Ecto neural progenitor cell (in vitro differentiated cells): ENCODE data around the gene SLCO2A1.
A peak's percentile ranks its signal among the peaks of the same experiment; 100 is the strongest.

Experiments used
- DNase-seq: peaks from one replicate; pipeline ENCODE4 v3.0.0-alpha.2; 2018; ENCODE audit warnings: low spot score

The SLCO2A1 gene

DNA sequence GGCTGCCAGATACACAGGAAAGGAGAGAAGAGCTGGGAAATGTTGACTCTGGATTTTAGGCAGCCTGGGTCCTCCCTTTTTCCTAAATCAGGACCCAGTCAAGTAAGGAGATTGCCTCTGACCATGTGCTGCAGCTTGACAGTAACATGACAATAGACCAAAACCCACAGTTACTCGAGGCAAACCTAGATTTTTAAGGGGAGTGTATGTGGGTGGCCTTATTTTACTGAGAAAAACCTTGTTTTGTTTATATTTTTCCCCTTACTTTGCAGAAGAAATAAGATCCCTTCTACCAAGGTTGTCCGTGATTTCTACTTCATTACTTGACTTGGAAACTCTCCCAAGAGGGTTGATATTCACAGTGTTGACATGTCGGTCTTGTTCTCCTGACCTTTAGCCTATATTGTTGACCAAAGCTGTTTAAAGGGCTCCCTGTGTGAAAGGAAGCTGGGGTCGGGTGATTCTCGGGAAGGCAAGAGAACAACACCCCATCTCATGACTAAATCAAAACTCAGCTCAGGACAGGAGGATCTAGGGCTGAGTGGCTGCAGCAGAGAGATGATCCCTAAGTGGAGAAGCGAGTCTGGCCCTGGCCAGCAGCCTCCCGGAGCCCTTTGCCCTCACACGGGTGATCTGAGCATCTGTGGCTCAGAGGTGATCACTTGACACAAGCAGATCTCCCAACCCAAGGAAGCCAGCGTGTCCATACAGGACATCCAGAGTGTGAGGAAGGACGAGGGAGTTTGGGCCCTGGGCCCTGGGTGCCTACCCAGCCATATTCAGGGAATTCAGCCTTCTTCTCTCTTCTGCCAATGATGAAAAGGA lies 31.0 kb upstream of the SLCO2A1 start:
- peak; percentile 47 for DNase-seq

DNA sequence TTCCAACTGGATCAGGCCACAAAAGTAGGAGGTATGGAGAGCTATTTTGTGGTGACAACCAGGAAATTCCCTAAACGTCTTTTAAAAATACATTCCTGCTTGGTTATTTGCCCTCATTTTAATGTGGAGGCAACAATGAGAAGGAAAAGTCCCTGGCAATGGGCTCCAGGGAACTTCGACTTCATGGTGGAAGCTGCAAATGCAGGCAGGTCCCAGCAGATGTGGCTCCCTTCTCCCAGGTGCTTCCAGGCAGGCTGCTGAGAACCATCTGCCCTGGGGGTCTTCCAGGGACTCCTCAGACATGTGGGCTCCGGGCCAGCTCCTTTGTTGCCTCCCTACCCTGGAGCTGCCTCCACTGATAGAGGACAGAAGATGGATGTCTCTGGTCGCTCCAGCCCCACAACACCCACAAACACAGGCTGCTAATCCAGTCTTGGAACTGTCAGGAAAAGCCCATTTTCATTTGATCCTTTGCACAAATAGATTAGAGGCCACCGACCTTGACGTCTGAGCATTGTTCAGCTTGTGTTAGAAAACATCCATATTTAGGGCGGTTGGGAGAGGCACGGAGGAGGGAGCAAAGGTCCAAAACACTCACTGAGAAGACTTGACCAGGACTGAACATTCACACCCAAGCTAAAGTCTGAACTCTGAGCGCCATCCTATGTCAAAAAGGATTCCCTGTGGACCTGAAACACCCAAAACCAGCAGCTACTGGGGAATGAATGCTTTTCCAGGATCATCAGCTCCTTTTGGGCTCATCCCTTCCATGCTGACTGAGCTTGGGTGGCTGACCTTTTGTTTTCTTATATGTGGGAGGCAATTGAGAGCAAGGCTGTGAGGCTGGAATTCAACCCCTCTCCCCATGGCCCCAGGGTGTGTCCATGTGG lies 30.2 kb upstream of the SLCO2A1 start:
- DNase-seq = peak; percentile 51

DNA sequence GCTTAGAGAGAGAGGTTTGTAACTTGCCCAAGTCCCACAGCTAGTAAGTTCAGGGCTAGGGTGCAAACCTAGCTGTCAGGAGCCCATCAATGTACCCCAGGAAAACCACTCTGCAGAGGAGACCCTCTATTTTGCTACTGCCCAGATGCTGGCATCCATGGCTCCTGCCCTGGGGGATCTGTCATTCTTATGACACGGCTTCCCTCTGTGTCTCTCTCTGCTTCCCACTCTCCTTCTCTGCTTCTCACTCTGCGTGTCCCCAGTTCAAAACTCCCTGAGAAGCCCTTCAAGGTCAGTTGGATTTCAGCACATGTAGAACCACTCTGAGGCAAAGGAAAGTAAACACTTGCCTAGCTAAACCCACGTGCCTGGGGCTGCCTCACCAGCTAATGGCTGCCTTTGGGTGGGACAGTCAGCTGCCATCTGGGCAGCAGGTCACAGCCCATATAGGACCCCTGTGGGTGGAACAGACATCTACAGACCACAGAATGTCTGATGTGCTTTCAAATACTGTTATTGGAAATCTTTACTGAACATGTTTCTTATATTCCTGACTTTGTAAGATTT lies 29.4 kb upstream of the SLCO2A1 start:
- peak; percentile 38 for DNase-seq

DNA sequence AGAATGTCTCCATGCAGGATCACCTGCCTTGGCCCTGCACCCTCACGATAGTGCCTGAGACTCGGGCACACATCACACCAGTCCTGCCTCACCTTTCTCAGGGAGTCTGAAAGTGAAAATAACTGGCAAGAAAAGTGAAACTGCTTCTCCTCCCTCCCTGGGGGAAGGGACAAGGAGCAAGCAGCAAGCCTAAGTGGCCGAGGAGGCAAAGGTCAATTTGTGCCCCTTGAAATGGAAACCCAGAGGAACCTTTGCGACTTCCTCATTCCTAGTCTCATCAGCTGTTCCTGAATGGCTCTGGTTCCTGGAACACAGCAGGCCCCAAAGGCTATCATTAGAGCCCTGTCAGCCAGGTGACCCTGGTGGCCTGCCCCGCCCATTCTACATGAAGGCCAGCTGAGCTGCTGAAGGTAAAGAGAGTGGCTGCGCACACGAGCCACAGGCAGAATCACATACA lies 28.0 kb upstream of the SLCO2A1 start:
- DNase-seq = peak; percentile 46

DNA sequence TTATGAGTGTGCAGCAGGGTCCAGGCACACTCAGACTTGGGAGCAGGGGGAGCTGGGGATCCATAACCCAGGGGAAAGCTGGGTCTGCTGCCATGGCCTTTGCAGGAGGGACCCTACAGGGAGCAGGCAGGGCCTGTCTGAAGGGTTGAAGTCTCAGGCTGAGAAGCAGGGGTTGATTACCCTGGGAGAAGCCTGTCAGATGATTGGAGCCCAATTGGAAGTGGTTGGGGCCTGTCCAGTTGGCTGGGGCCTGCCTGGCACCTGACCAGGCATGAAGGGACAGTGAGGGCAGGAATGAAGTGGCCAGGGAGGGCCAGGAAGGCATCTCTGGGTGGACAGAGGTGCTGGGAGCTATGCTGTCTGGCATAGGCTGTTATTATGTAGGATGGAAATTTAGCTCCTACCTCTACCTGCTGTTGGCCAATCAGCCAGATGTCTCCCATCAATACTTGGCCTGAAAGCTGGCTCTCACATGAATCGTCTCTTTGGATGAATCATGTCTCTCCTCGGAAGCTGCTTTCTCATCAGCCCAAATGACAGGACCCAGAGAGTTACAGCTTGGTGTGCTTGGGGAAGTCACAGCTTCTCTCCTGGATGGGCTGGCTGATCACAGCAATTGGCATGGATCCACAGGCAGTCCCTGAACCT lies 27.4 kb upstream of the SLCO2A1 start:
- peak; percentile 41 for DNase-seq

DNA sequence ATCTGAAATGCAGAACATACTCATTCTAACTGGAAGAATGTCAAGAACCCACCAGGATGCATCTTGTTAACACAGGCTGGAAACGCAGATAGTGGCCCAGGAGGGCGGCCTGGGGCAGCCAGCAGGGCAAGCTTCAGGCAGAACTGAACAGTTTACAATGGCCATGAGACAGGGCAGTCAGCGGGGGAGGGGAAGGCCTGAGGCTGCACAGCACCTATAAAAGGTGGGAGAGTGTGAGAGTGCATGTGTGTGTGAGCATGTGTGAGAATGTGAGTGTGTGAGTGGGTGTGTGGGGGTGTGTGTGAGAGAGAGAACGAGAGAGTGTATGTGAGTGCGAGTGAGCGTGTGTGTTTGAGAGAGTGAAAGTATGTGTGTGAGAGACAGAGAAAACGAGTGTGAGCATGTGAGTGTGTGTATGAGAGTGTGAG lies 26.8 kb upstream of the SLCO2A1 start:
- peak; percentile 42 for DNase-seq

DNA sequence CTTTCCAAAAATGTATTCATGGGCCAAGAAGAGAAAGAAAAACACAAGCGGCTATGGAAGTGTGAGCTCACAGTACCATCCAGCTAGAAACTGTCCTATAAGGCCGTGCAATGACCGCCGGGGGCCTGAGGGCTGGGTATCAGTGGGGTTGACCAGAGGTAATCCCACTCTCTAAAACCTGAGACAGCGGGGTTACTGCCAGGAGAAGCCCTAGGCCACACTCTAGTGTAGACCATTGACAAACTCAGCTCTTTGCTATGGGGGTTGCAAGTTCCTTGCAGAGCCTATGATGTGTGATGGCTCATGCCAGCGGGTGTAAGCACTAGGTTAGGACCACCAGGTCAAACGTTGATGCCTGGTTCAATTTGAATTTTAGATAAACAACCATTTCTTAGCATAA lies 25.9 kb upstream of the SLCO2A1 start:
- DNase-seq = peak; percentile 32

DNA sequence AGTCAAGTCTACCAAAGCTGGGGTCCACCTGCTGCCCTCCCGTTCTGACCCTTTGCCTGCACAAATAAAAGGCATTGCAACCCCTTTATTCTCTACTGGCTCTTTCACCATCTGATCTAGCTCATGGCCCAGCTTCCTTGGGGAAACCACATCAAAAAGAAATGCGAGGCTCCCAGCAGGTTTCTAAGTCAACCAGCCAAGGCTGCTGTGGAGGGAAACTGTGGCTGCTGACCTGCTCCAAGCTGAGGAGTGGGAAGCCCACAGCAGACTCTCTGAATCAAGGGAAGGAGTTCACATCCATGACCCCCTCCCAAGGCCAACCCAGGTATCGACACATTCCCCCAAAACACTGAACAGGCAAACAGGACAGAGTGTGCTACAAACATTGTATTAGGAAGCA lies 25.2 kb upstream of the SLCO2A1 start:
- DNase-seq = no peak

DNA sequence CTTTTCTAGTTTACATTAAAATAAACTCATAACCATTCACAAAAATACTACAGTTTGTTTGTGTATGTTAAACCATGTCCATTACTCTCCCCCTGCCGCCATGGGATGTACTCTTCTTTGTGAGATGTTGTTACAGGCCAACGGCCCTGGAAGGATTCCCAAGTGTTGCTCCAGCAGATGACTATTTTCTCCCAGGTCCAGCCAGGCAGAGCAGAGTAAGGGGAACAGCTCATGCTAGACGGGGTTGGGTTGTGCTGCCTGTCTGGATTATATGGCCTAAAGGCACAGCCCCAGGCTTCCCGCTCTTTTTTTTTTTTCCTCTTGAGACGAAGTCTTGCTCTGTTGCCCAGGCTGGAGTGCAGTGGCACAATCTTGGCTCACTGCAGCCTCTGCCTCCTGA lies 24.5 kb upstream of the SLCO2A1 start:
- no peak for DNase-seq

DNA sequence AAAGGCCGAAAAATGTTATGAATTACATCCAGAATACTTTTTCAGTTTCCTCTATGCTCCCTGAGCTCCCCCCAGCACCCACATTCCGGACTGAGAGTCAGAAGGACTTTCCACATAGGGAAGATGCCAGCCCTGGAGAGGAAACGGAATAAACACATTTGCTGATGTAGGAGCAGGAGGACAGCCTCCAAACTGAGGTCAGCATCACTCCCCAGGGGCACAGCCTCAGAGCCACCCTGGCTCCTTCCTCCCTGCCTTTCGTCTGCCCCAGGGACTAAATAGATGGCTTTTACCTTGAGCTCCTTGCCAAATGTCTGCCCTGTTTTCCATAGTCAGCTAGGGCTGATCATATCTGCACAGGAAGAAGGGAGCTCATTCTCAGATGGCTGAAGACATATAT lies 22.6 kb upstream of the SLCO2A1 start:
- DNase-seq = no peak

DNA sequence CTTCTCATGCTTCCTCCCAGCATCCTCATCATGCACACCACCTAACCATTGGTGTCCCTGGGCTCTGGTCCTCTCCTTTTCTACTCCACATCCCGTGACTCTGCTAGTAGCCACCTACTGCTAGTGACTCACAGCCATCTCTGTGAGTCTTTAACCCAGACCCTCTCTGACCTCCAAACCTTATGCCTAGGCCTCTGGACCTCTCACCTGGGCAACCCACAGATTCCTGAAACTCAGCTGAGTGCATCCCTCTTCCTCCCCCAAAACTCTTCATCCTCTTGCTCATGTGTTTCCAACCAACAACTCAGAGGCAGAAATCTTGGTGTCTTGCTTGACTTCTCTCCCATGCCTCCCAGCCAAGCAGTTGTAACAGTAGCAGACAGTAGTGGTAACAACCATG lies 20.0 kb upstream of the SLCO2A1 start:
- DNase-seq = no peak

DNA sequence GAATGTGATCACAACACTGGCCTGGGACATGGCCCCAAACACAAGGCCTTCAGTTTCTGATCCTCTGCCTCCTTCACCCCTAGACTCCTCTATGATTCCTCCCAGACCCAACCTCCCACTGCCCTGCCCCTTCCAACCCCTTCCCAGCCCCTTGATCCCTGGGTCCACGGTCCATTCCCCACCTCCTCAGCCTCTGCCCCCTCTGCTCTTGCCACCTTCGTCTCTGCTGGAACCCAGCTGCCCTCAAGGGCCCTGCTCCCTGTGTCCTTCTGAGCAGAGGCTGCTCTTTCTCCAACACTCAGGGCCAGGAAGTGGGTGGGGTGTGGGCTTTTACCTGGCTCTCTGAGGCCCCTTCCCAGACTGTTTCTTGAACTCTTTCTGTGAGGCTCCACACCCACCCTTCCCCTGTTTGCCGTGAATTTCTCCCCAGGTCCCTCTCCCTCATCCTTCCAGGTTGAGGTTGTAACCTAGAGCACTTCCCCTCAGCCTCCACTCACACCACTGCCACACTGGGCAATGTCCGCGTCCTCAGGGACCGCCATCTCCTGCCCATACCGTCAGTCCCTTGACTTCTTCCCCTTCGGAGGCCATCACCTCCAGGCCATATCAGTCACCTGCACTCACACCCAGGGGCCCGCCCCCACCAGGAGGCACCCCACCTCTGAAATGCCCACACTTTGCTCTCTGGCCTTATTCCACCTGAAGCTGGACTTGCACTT lies 18.7 kb upstream of the SLCO2A1 start:
- DNase-seq = no peak

DNA sequence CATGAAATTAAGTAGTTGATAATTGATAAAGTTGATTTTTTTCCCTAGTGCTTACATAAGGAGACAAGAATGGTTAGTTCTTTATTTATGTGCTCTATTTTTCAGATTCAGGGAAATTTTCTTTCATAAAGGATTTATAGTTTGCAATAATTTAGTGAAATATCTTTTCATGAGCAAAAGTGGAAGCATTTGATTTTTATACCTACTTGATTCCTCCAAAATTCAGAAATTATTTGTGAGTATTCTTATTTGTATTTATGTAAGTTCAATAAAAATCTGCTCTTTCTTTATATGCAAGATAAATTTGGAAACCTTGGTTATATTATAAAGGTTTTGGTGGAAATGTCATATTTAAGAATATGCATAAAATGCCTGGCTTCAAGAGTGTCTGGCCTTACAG lies 14.7 kb upstream of the SLCO2A1 start:
- DNase-seq = no peak

DNA sequence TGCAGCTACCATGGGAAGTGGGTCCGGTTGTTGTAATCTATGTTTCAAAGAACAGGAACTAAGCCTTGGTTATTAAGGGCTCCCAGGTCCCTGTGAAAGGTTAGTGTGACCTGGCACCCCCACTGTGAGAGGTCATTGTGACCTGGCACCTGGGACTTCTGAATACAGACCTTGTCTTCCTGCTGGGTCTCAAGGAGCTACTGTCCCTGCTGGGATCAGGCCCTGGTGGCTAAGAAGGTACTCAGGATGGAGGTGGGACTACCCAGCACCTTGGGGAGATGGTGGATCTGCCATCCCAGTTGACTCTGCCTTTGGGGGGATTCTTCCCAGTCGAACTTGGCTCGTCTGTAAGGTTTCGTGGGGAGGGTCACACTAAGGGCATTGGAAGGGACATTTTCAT lies 10.3 kb upstream of the SLCO2A1 start:
- DNase-seq = no peak

DNA sequence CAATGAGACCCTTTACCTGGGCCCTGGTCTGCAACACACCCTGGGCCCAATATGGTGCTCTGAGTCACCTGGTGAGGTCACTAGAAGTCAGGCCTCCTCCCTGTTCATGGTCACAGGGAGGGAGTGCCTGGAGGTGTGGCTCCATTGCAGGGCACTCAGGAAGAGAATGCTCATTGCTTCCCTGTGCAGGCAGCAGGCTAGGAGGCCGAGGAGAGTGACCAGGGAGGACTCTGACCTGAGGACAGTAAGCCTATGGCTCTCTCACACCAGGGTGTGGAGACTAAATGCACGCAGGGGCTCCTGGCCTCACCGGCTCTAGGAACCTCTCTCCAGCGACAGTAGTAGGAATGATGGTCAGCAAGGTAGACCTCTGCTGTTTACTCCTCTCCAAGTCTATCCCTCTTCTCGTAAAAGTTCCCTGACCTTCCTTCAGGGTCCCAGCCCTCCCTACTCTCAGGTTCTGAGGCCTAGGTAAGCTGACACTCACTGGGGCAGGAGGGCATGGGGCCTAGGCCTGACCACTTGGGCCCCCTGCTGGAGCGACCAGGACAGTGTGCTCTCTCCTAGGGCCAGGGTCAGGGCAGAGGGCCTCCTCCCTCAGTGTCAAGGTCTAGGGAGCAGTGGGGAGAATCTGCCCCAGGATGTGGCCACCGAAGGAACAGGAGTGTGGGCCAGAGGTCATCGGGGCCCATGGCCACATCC lies 9.6 kb upstream of the SLCO2A1 start:
- DNase-seq = no peak

DNA sequence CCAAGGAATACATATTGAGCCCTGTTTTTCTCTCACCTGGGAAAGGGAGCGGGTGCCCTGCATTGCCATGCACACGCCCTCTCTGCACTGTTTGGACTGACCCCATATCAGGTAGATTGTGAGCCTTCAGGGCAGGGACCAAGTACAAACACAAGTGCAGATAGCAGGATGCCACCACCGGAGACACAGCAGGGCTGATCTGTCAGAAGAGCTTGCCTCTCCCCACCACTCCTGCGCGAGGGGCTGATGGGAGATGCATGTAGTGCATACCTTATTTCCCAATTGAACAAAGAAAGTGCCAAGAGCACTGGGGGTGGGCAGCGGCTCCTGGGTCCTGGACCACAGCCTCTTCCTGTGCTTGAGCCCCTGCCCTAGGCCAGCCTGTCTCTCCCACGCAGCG lies 9.0 kb upstream of the SLCO2A1 start:
- DNase-seq = no peak

DNA sequence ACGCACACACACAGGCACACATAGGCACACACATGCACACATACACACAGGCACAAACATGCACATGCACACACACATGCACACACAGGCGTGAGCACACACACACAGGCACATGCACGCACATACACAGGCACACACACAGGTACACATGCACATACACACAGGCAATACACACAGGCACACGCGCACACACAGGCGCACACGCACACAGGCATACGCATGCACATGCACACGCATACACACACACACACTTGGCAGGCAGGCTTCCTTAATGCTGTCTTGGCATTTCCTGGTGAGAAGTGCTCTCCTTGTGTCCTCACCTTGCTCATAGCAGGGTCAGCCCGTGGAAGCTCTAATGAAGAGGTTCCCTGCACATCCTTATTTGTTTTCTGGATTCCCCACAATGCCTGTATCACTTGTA lies 8.4 kb upstream of the SLCO2A1 start:
- DNase-seq = no peak

DNA sequence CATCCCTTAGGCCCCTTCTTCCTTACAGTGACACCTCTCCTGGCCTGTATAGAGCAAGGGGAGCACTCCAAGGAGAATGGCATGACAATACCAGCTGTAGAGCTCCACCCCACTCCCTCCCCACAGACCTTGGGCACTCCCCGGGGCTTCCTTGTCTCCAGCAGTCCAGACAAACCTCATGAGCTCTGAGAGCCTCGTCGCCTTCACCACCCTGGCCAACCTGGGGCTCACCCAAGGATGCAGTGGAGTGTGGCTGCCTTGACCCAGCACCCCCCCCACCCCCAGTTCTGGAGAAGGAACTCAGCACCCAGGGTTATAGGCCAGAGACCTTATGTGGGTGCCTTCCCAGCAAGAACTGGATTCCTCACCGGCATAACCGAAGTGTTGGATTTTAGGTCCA lies 7.4 kb upstream of the SLCO2A1 start:
- DNase-seq = no peak

DNA sequence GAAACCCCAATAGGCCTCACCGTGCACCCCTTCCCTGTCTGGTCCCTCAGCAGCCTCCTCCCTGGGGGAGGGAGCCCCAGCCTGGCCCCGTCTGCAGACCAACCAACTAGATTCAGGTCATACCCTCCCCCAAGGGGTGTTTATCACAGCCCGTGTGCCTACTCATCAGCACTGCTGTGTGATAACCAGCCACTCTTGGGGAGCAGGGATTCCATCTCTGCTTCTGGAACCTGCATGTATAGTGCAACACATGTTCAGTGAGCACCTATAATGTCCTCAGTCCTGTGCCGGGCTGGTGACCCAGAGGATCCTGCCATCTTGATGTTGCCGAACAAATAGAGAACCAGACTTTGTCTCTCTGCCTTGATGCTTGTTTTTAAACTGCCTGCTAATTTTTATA lies 6.6 kb upstream of the SLCO2A1 start:
- DNase-seq = no peak

DNA sequence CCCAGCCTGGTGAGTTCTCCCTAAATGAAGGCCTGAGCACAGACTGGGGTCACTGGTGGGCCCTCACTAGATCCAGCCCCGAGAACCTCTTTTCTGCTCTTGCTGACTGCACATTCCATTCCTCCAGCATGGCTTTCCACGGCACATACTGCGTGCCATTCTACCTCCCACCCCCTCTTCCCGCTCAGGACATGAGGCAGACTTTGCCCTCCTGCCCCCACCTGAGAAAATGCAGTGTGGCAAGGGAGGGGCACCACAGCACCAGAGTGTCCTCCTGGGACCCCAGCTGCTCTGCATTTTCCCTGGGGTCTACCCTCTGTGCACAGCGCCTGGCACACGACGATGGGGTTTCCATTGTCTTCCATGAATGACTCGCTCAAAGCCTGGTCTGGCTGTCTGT lies 6.1 kb upstream of the SLCO2A1 start:
- no peak for DNase-seq
